Measurements from ENCODE around the gene TEAD3. TPM values are rescaled to one million over a fixed set of nuclear protein-coding genes. Genes with fewer than 3 reads are reported as not detected.

Gene TEAD3
- total RNA-seq, 1 experiment from 2014 or later = 34.3 TPM

DNA sequence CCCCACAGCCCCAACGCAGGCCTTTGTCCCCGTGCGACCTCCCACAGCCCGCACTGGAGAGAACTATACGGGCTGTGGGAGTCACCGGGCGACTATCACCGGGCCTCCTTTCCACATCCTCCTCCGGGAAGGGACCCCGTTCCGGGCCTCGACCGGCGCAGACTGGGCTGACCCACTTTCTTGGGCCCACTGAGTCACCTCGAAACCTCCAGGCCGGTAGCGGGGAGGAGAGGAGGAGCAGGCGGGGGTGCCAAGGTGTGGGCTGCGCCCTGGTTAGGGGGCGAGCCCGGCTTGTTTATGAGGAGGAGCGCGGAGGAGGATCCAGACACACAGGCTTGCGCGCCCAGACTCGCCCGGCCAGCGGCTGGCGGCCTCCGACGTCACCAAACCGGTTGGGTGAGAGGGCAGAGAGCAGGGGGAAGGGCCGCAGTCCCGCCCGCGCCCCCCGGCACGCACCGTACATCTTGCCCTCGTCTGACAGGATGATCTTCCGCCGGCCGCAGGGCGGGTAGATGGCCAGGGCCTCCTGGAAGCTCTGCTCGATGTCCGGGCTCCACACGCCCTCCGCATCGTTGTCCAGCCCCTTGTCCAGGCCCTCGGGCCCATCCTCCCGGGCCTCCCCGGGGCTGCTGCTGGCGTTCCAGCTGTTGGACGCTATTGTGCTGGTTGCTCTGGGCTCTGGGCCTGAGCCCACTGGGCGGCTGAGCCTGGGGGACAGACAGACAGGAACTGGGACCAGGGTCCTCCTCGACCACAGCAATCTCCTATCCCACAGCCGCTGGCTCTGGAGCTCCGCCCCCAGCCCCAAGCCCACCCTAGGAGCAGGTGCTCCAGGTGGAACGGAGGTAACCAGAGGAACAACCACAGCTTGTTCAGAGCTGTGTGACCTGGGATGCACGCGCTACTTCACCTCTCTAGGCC, 10.6 kb downstream of the TEAD3 start (continued):
- TF ChIP-seq, protein P1, sequence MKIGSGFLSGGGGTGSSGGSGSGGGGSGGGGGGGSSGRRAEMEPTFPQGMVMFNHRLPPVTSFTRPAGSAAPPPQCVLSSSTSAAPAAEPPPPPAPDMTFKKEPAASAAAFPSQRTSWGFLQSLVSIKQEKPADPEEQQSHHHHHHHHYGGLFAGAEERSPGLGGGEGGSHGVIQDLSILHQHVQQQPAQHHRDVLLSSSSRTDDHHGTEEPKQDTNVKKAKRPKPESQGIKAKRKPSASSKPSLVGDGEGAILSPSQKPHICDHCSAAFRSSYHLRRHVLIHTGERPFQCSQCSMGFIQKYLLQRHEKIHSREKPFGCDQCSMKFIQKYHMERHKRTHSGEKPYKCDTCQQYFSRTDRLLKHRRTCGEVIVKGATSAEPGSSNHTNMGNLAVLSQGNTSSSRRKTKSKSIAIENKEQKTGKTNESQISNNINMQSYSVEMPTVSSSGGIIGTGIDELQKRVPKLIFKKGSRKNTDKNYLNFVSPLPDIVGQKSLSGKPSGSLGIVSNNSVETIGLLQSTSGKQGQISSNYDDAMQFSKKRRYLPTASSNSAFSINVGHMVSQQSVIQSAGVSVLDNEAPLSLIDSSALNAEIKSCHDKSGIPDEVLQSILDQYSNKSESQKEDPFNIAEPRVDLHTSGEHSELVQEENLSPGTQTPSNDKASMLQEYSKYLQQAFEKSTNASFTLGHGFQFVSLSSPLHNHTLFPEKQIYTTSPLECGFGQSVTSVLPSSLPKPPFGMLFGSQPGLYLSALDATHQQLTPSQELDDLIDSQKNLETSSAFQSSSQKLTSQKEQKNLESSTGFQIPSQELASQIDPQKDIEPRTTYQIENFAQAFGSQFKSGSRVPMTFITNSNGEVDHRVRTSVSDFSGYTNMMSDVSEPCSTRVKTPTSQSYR (CRISPR knock-in tag; IDR thresholded peaks at IDR 0.05) = peak; percentile 98
- TF ChIP-seq, protein P2, sequence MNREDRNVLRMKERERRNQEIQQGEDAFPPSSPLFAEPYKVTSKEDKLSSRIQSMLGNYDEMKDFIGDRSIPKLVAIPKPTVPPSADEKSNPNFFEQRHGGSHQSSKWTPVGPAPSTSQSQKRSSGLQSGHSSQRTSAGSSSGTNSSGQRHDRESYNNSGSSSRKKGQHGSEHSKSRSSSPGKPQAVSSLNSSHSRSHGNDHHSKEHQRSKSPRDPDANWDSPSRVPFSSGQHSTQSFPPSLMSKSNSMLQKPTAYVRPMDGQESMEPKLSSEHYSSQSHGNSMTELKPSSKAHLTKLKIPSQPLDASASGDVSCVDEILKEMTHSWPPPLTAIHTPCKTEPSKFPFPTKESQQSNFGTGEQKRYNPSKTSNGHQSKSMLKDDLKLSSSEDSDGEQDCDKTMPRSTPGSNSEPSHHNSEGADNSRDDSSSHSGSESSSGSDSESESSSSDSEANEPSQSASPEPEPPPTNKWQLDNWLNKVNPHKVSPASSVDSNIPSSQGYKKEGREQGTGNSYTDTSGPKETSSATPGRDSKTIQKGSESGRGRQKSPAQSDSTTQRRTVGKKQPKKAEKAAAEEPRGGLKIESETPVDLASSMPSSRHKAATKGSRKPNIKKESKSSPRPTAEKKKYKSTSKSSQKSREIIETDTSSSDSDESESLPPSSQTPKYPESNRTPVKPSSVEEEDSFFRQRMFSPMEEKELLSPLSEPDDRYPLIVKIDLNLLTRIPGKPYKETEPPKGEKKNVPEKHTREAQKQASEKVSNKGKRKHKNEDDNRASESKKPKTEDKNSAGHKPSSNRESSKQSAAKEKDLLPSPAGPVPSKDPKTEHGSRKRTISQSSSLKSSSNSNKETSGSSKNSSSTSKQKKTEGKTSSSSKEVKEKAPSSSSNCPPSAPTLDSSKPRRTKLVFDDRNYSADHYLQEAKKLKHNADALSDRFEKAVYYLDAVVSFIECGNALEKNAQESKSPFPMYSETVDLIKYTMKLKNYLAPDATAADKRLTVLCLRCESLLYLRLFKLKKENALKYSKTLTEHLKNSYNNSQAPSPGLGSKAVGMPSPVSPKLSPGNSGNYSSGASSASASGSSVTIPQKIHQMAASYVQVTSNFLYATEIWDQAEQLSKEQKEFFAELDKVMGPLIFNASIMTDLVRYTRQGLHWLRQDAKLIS (CRISPR knock-in tag; IDR thresholded peaks at IDR 0.05; ENCODE audit: borderline replicate concordance) = peak; percentile 30; the same call in 1 of the 2 replicates
- TF ChIP-seq ZBTB21 (CRISPR knock-in tag; IDR thresholded peaks at IDR 0.05; ENCODE audit: borderline replicate concordance) (peak; percentile 53; the same call in 1 of the 2 replicates), ZNF263 (CRISPR knock-in tag; IDR thresholded peaks at IDR 0.05; ENCODE audit: low read depth) (0 out of 2 replicates have a peak, but pooled peaks have one; percentile 49), SOX15 (CRISPR knock-in tag; IDR thresholded peaks at IDR 0.05) (no peak), NFATC4 (CRISPR knock-in tag; IDR thresholded peaks at IDR 0.05) (no peak), ETV6 (CRISPR knock-in tag; IDR thresholded peaks at IDR 0.05) (peak; percentile 75; the same call in 1 of the 2 replicates), TP53 (CRISPR knock-in tag; IDR thresholded peaks at IDR 0.05) (0 out of 2 replicates have a peak, but pooled peaks have one; percentile 31), NFE2L1 (CRISPR knock-in tag; IDR thresholded peaks at IDR 0.05) (peak; percentile 47; the same call in 1 of the 2 replicates)
- TF ChIP-seq, protein P3, sequence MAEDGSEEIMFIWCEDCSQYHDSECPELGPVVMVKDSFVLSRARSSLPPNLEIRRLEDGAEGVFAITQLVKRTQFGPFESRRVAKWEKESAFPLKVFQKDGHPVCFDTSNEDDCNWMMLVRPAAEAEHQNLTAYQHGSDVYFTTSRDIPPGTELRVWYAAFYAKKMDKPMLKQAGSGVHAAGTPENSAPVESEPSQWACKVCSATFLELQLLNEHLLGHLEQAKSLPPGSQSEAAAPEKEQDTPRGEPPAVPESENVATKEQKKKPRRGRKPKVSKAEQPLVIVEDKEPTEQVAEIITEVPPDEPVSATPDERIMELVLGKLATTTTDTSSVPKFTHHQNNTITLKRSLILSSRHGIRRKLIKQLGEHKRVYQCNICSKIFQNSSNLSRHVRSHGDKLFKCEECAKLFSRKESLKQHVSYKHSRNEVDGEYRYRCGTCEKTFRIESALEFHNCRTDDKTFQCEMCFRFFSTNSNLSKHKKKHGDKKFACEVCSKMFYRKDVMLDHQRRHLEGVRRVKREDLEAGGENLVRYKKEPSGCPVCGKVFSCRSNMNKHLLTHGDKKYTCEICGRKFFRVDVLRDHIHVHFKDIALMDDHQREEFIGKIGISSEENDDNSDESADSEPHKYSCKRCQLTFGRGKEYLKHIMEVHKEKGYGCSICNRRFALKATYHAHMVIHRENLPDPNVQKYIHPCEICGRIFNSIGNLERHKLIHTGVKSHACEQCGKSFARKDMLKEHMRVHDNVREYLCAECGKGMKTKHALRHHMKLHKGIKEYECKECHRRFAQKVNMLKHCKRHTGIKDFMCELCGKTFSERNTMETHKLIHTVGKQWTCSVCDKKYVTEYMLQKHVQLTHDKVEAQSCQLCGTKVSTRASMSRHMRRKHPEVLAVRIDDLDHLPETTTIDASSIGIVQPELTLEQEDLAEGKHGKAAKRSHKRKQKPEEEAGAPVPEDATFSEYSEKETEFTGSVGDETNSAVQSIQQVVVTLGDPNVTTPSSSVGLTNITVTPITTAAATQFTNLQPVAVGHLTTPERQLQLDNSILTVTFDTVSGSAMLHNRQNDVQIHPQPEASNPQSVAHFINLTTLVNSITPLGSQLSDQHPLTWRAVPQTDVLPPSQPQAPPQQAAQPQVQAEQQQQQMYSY (CRISPR knock-in tag; IDR thresholded peaks at IDR 0.05) = peak; percentile 43; the same call in 1 of the 2 replicates
- TF ChIP-seq, protein P4, sequence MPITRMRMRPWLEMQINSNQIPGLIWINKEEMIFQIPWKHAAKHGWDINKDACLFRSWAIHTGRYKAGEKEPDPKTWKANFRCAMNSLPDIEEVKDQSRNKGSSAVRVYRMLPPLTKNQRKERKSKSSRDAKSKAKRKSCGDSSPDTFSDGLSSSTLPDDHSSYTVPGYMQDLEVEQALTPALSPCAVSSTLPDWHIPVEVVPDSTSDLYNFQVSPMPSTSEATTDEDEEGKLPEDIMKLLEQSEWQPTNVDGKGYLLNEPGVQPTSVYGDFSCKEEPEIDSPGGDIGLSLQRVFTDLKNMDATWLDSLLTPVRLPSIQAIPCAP (CRISPR knock-in tag; IDR thresholded peaks at IDR 0.05) = peak; percentile 72; the same call in 1 of the 2 replicates
- TF ChIP-seq, protein P5, sequence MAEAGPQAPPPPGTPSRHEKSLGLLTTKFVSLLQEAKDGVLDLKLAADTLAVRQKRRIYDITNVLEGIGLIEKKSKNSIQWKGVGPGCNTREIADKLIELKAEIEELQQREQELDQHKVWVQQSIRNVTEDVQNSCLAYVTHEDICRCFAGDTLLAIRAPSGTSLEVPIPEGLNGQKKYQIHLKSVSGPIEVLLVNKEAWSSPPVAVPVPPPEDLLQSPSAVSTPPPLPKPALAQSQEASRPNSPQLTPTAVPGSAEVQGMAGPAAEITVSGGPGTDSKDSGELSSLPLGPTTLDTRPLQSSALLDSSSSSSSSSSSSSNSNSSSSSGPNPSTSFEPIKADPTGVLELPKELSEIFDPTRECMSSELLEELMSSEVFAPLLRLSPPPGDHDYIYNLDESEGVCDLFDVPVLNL (CRISPR knock-in tag; IDR thresholded peaks at IDR 0.05; ENCODE audit: borderline replicate concordance, low read depth) = peak; percentile 27; the same call in 1 of the 2 replicates
- TF ChIP-seq, protein P6, sequence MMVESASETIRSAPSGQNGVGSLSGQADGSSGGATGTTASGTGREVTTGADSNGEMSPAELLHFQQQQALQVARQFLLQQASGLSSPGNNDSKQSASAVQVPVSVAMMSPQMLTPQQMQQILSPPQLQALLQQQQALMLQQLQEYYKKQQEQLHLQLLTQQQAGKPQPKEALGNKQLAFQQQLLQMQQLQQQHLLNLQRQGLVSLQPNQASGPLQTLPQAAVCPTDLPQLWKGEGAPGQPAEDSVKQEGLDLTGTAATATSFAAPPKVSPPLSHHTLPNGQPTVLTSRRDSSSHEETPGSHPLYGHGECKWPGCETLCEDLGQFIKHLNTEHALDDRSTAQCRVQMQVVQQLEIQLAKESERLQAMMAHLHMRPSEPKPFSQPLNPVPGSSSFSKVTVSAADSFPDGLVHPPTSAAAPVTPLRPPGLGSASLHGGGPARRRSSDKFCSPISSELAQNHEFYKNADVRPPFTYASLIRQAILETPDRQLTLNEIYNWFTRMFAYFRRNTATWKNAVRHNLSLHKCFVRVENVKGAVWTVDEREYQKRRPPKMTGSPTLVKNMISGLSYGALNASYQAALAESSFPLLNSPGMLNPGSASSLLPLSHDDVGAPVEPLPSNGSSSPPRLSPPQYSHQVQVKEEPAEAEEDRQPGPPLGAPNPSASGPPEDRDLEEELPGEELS (CRISPR knock-in tag; IDR thresholded peaks at IDR 0.05) = peak; percentile 86
- TF ChIP-seq, protein P7, sequence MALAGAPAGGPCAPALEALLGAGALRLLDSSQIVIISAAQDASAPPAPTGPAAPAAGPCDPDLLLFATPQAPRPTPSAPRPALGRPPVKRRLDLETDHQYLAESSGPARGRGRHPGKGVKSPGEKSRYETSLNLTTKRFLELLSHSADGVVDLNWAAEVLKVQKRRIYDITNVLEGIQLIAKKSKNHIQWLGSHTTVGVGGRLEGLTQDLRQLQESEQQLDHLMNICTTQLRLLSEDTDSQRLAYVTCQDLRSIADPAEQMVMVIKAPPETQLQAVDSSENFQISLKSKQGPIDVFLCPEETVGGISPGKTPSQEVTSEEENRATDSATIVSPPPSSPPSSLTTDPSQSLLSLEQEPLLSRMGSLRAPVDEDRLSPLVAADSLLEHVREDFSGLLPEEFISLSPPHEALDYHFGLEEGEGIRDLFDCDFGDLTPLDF (CRISPR knock-in tag; IDR thresholded peaks at IDR 0.05) = no peak
- TF ChIP-seq, protein P8, sequence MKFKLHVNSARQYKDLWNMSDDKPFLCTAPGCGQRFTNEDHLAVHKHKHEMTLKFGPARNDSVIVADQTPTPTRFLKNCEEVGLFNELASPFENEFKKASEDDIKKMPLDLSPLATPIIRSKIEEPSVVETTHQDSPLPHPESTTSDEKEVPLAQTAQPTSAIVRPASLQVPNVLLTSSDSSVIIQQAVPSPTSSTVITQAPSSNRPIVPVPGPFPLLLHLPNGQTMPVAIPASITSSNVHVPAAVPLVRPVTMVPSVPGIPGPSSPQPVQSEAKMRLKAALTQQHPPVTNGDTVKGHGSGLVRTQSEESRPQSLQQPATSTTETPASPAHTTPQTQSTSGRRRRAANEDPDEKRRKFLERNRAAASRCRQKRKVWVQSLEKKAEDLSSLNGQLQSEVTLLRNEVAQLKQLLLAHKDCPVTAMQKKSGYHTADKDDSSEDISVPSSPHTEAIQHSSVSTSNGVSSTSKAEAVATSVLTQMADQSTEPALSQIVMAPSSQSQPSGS (CRISPR knock-in tag; IDR thresholded peaks at IDR 0.05; ENCODE audit: borderline replicate concordance, low read depth) = no peak
- TF ChIP-seq, protein P9, sequence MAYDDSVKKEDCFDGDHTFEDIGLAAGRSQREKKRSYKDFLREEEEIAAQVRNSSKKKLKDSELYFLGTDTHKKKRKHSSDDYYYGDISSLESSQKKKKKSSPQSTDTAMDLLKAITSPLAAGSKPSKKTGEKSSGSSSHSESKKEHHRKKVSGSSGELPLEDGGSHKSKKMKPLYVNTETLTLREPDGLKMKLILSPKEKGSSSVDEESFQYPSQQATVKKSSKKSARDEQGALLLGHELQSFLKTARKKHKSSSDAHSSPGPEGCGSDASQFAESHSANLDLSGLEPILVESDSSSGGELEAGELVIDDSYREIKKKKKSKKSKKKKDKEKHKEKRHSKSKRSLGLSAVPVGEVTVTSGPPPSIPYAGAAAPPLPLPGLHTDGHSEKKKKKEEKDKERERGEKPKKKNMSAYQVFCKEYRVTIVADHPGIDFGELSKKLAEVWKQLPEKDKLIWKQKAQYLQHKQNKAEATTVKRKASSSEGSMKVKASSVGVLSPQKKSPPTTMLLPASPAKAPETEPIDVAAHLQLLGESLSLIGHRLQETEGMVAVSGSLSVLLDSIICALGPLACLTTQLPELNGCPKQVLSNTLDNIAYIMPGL (CRISPR knock-in tag; IDR thresholded peaks at IDR 0.05) = peak; percentile 59; the same call in 1 of the 2 replicates

Data from WTC11 (cell line).